Trophoblast cell (in vitro differentiated cells and primary cell): Measurements from ENCODE around the gene ANKRD13B.

ENCODE experiments used
- DNase-seq, 2 donors: peaks; one replicate each; pipeline ENCODE4 v3.0.0-alpha.2; 2016
- H2AFZ ChIP-seq: 2 replicates; pipeline ENCODE4 v1.6.1; 2013; ENCODE audit warnings: low read length, moderate library complexity, mild to moderate bottlenecking; ENCODE audit not compliant: insufficient read depth, poor library complexity
- H2AK5ac ChIP-seq: 2 replicates; pipeline ENCODE4 v1.6.1; 2013; ENCODE audit warnings: mild to moderate bottlenecking, low read length
- H2BK120ac ChIP-seq: 2 replicates; pipeline ENCODE4 v1.6.1; 2013; ENCODE audit warnings: low read length, mild to moderate bottlenecking, moderate library complexity; ENCODE audit not compliant: insufficient read depth, poor library complexity
- H2BK12ac ChIP-seq: 2 replicates; pipeline ENCODE4 v1.6.1; 2013; ENCODE audit warnings: mild to moderate bottlenecking, low read length, moderate library complexity
- H2BK5ac ChIP-seq: 2 replicates; pipeline ENCODE4 v1.6.1; 2013; ENCODE audit warnings: low read length, low read depth, moderate library complexity, mild to moderate bottlenecking; ENCODE audit not compliant: poor library complexity
- H3K14ac ChIP-seq: 2 replicates; pipeline ENCODE4 v1.6.1; 2013; ENCODE audit warnings: mild to moderate bottlenecking, low read length
- H3K18ac ChIP-seq: 2 replicates; pipeline ENCODE4 v1.6.1; 2013; ENCODE audit warnings: mild to moderate bottlenecking, low read length
- H3K23ac ChIP-seq: 2 replicates; pipeline ENCODE4 v1.6.1; 2013; ENCODE audit warnings: low read length
- H3K27ac ChIP-seq: 2 replicates; pipeline ENCODE4 v1.5.1; 2013; ENCODE audit warnings: low read depth, mild to moderate bottlenecking, inconsistent platforms, low read length, moderate library complexity
- H3K27me3 ChIP-seq: 2 replicates; pipeline ENCODE4 v1.6.1; 2013; ENCODE audit warnings: inconsistent platforms, mild to moderate bottlenecking, low read length, moderate library complexity; ENCODE audit not compliant: insufficient read depth
- H3K36me3 ChIP-seq, 2 experiments: 1 replicate in 1 of 2; 2 replicates in 1 of 2; pipeline ENCODE4 v1.6.1; 2013; ENCODE audit warnings: low read length in 2 of 2, mild to moderate bottlenecking in 2 of 2, moderate library complexity in 1 of 2; ENCODE audit not compliant: insufficient read depth in 2 of 2, control insufficient read depth in 1 of 2
- H3K4ac ChIP-seq: 2 replicates; pipeline ENCODE4 v1.6.1; 2013; ENCODE audit warnings: low read depth, mild to moderate bottlenecking, low read length, moderate library complexity
- H3K4me1 ChIP-seq, 2 experiments: 1 replicate in 1 of 2; 2 replicates in 1 of 2; pipeline ENCODE4 v1.6.1; 2013; ENCODE audit warnings: low read length in 2 of 2, mild to moderate bottlenecking in 2 of 2, moderate library complexity in 1 of 2; ENCODE audit not compliant: insufficient read depth in 2 of 2, control insufficient read depth in 1 of 2
- H3K4me2 ChIP-seq: 2 replicates; pipeline ENCODE4 v1.6.1; 2013; ENCODE audit warnings: inconsistent platforms, mild to moderate bottlenecking, low read length, moderate library complexity
- H3K4me3 ChIP-seq: 2 replicates; pipeline ENCODE4 v1.5.1; 2013; ENCODE audit warnings: mild to moderate bottlenecking, low read depth, low read length, inconsistent platforms
- H3K79me1 ChIP-seq: one replicate; pipeline ENCODE4 v1.6.1; 2013; ENCODE audit warnings: low read length
- H3K79me2 ChIP-seq: 2 replicates; pipeline ENCODE4 v1.6.1; 2013; ENCODE audit warnings: low read length, mild to moderate bottlenecking; ENCODE audit not compliant: control insufficient read depth, insufficient read depth, poor library complexity
- H3K9ac ChIP-seq: 2 replicates; pipeline ENCODE4 v1.6.1; 2013; ENCODE audit warnings: mild to moderate bottlenecking, low read length
- H3K9me3 ChIP-seq: 2 replicates; pipeline ENCODE4 v1.6.1; 2013; ENCODE audit warnings: low read depth, mild to moderate bottlenecking, control low read depth, inconsistent platforms, low read length; ENCODE audit not compliant: insufficient read depth
- H4K12ac ChIP-seq: 2 replicates; pipeline ENCODE4 v1.6.1; 2013; ENCODE audit warnings: low read depth, mild to moderate bottlenecking, low read length, moderate library complexity
- H4K8ac ChIP-seq: 2 replicates; pipeline ENCODE4 v1.6.1; 2013; ENCODE audit warnings: low read depth, mild to moderate bottlenecking, low read length, moderate library complexity
- H4K91ac ChIP-seq: one replicate; pipeline ENCODE4 v1.6.1; 2013; ENCODE audit warnings: low read depth, mild to moderate bottlenecking, low read length, moderate library complexity
- WGBS: extraction: QIAGEN DNeasy Blood & Tissue Kit; methylation state at CpG from one replicate; pipeline ENCODE4 v1.1.7; 2013; ENCODE audit warnings: missing lambda C conversion rate; ENCODE audit not compliant: insufficient read length, insufficient coverage; ENCODE audit errors: extremely low coverage; 5-methylcytosine and 5-hydroxymethylcytosine counted together

Gene ANKRD13B

GRCh38 chr17:29549177-29549923 lies 43.6 kb upstream of the ANKRD13B start:
- Histone ChIP-seq H3K27me3 (no peaks in the 10 kb centered on the region), H3K9me3 (no peaks in the 10 kb centered on the region), H2BK12ac (no peak overlapping the region), H4K91ac (no peak overlapping the region), H2AFZ (no peak overlapping the region), H3K18ac (no peak overlapping the region), H2BK120ac (no peak overlapping the region), H3K23ac (no peak overlapping the region), H3K9ac (no peak overlapping the region), H4K12ac (no peak overlapping the region), H3K4me2 (no peak overlapping the region), H3K27ac (no peak overlapping the region), H3K36me3 (no peaks in the 10 kb centered on the region), H2BK5ac (no peak overlapping the region), H3K4me1 (no peaks in the 10 kb centered on the region), H3K14ac (no peak overlapping the region), H3K79me1 (no peaks in the 10 kb centered on the region), H3K4ac (no peak overlapping the region), H4K8ac (no peak overlapping the region), H2AK5ac (no peak overlapping the region), H3K4me3 (no peak overlapping the region), H3K79me2 (no peaks in the 10 kb centered on the region)
- no peak for DNase-seq
- no CpG with 5 or more reads among the region's 5 CpGs for WGBS

DNA sequence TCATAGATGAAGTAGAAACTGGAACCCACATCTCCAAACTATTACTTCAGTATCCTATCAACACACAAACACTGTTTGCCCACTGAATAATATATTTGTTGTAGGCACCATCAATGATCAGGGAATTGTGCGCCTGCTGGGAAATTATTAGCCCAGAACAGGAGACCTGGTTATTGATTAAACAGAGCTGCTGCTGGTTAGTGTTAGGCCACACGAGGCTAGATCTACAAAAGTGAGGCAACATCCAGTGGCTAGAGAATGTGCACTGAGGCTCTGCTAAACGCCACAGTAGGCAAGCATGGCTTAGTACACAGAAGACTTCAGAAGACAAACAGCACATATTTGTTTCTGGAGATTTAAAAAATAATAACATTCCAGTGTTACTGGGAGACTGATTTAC lies 37.1 kb upstream of the ANKRD13B start:
- Histone ChIP-seq H4K8ac (no peak overlapping the region), H3K79me2 (no peaks in the 10 kb centered on the region), H3K36me3 (no peaks in the 10 kb centered on the region), H3K4me3 (no peak overlapping the region), H3K9ac (no peak overlapping the region), H2BK5ac (no peak overlapping the region), H3K79me1 (no peaks in the 10 kb centered on the region), H2BK120ac (no peak overlapping the region), H2BK12ac (no peak overlapping the region), H3K27me3 (no peaks in the 10 kb centered on the region), H3K4ac (no peak overlapping the region), H3K23ac (no peak overlapping the region), H3K9me3 (no peaks in the 10 kb centered on the region), H2AFZ (no peak overlapping the region), H3K27ac (no peak overlapping the region), H2AK5ac (no peak overlapping the region), H4K12ac (no peak overlapping the region), H3K4me2 (no peak overlapping the region), H3K4me1 (no peaks in the 10 kb centered on the region), H4K91ac (no peak overlapping the region), H3K14ac (no peak overlapping the region), H3K18ac (no peak overlapping the region)
- no peak for DNase-seq
- no CpG with 5 or more reads among the region's 3 CpGs for WGBS

DNA sequence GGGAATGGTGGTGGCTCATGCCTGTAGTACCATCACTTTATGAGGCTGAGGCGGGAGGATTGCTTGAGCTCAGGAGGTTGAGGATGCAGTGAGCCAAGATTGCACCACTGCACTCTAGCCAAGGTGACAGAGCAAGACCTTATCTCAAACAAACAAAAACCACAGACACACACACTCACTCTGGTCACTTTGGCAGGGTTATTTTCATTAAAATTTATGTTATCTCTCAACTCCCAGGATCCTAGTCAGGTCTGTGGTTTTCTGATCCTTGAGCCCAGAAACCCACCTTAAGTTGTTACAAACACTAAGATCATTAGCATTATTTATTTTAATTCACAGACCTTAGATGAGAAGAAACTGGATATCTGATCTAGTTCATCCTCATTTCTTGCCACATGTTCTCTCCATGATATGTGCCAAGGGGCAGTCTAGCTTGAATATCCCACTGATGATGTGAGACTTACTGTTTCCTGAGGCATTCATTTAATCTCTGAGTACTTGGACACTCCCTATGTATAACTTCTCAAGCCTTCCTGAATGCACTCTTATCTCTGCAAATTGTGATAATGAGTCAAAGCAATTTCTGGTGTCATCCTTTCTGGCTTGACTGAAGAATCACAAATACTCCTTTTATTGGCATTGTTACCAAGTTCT lies 35.7 kb upstream of the ANKRD13B start:
- Histone ChIP-seq H3K9ac (no peak overlapping the region), H3K14ac (no peak overlapping the region), H3K36me3 (no peaks in the 10 kb centered on the region), H3K27ac (no peak overlapping the region), H3K4ac (no peak overlapping the region), H2BK120ac (no peak overlapping the region), H2BK5ac (no peak overlapping the region), H4K8ac (no peak overlapping the region), H4K12ac (no peak overlapping the region), H3K79me2 (no peaks in the 10 kb centered on the region), H3K4me1 (no peaks in the 10 kb centered on the region), H3K23ac (no peak overlapping the region), H3K4me2 (no peak overlapping the region), H3K9me3 (no peaks in the 10 kb centered on the region), H4K91ac (no peak overlapping the region), H3K18ac (no peak overlapping the region), H2BK12ac (no peak overlapping the region), H3K27me3 (no peaks in the 10 kb centered on the region), H2AFZ (no peak overlapping the region), H2AK5ac (no peak overlapping the region), H3K79me1 (no peaks in the 10 kb centered on the region), H3K4me3 (no peak overlapping the region)
- peak; percentile 52 to 66 for DNase-seq
- no CpG with 5 or more reads among the region's 1 CpG for WGBS

GRCh38 chr17:29557739-29558116 lies 35.2 kb upstream of the ANKRD13B start:
- H3K79me1 ChIP-seq = no peaks in the 10 kb centered on the region
- no peak overlapping the region for H2BK12ac ChIP-seq

More at GRCh38 chr17:29557739-29558116, 35.2 kb upstream of the ANKRD13B start:
- no peak overlapping the region for H4K12ac ChIP-seq
- no peak for DNase-seq
- H4K91ac ChIP-seq = no peak overlapping the region
- no peak overlapping the region for H3K27ac ChIP-seq
- H3K4ac ChIP-seq = no peak overlapping the region
- H3K4me2 ChIP-seq = no peak overlapping the region
- H3K14ac ChIP-seq = no peak overlapping the region
- no peak overlapping the region for H3K4me3 ChIP-seq
- no peak overlapping the region for H2BK5ac ChIP-seq
- H3K9ac ChIP-seq = no peak overlapping the region
- H3K79me2 ChIP-seq = no peaks in the 10 kb centered on the region
- no peaks in the 10 kb centered on the region for H3K27me3 ChIP-seq
- H3K4me1 ChIP-seq = no peaks in the 10 kb centered on the region
- H2AFZ ChIP-seq = no peak overlapping the region
- H2AK5ac ChIP-seq = no peak overlapping the region
- H4K8ac ChIP-seq = no peak overlapping the region
- H3K18ac ChIP-seq = no peak overlapping the region
- no peak overlapping the region for H3K23ac ChIP-seq
- H3K9me3 ChIP-seq = peaks cover 2% of the 10 kb centered on the region
- H3K36me3 ChIP-seq = no peaks in the 10 kb centered on the region
- H2BK120ac ChIP-seq = no peak overlapping the region
